ENCODE data around the gene APCDD1L.
"Not testable (repeated sequence)": the region's sequence is repeated elsewhere in the genome, so short reads cannot be mapped to it uniquely, and the experiment has no call there.

The APCDD1L gene

DNA sequence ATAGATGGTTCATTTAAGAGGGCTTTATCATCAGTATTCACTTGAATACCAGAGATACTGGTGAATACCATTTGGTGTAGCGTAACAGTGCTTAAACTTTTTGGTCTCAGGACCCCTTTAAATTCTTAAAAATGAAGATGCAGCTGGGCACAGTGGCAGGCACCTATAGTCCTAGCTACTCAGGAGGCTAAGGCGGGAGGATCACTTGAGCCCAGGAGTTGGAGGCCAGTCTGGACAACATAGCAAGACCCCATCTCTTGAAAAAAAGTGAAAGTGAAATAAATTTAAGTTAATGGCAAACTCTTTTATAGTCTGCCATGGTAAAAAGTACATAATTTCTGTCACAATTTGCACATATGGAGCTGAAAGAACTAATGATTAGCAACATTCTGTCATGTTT lies 86.8 kb downstream of the APCDD1L start:
- no peak overlapping the region for H3K4me3 ChIP-seq (ENCODE audit: low read depth, low read length)
- H3K36me3 ChIP-seq (replicated peaks), result peaks cover 5% of the 10 kb centered on the region
- in situ Hi-C loops (cut with HindIII; ENCODE audit: low pct_ligation_motif_present, low sequenced_read_pairs), result no loop called here
- H3K27me3 ChIP-seq (replicated peaks), result no peaks in the 10 kb centered on the region
- H3K27ac ChIP-seq, result no peak overlapping the region
- no peak for DNase-seq
- TF ChIP-seq, protein P1, sequence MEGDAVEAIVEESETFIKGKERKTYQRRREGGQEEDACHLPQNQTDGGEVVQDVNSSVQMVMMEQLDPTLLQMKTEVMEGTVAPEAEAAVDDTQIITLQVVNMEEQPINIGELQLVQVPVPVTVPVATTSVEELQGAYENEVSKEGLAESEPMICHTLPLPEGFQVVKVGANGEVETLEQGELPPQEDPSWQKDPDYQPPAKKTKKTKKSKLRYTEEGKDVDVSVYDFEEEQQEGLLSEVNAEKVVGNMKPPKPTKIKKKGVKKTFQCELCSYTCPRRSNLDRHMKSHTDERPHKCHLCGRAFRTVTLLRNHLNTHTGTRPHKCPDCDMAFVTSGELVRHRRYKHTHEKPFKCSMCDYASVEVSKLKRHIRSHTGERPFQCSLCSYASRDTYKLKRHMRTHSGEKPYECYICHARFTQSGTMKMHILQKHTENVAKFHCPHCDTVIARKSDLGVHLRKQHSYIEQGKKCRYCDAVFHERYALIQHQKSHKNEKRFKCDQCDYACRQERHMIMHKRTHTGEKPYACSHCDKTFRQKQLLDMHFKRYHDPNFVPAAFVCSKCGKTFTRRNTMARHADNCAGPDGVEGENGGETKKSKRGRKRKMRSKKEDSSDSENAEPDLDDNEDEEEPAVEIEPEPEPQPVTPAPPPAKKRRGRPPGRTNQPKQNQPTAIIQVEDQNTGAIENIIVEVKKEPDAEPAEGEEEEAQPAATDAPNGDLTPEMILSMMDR (IDR thresholded peaks at IDR 0.05; ENCODE audit: low read depth, low read length, missing control alignments), result no peak

DNA sequence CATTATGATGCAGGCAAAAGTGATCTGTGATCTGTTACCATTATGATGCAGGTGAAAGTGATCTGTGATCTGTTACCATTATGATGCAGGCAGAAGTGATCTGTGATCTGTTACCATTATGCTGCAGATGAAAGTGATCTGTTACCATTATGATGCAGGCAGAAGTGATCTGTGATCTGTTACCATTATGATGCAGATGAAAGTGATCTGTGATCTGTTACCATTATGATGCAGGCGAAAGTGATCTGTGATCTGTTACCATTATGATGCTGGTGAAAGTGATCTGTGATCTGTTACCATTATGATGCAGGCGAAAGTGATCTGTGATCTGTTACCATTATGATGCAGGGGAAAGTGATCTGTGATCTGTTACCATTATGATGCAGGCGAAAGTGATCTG lies 87.6 kb downstream of the APCDD1L start:
- DNase-seq; H3K36me3 ChIP-seq (replicated peaks); H3K27me3 ChIP-seq (replicated peaks); H3K27ac ChIP-seq; H3K4me3 ChIP-seq (ENCODE audit: low read depth, low read length); in situ Hi-C loops (cut with HindIII; ENCODE audit: low pct_ligation_motif_present, low sequenced_read_pairs): not testable (repeated sequence)

DNA sequence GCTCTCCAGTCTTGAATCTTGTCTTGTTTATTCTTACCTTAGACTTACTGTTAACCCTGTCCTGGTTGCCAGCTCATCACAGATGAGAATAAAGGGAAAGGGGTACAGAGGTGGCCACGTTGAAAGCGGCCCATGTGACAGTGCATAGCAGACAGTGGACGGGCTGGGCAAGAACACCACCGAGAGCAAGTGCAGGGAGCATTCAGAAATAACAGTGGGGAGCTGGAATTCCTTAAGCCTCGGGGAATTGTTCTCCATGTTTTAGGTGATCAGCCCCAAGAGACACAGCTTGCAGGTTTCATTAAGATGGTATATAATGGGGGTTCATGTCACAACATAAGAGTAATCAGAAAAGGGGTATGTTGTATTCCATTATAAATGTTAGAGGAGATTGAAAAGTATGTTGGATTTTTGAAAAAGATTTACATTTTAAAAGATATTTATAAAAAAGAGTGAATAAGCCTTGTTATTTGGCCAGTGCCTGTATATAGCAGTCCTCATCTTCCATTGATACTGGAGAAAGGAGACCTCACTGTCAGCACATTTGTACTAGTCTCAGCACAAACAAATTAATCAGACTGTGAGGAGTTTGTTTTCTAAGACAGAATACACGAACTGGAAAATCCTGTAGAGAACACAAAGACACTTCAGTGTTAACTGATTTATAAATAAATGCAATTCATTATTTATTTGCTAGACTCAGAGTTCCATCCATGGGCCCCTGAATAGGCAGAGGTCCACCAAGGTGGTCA lies 90.8 kb downstream of the APCDD1L start:
- no peaks in the 10 kb centered on the region for H3K27me3 ChIP-seq (replicated peaks)
- TF ChIP-seq, protein P1 (IDR thresholded peaks at IDR 0.05; ENCODE audit: low read depth, low read length, missing control alignments), result no peak
- no peak for DNase-seq
- H3K4me3 ChIP-seq (ENCODE audit: low read depth, low read length), result no peak overlapping the region
- in situ Hi-C loops (cut with HindIII; ENCODE audit: low pct_ligation_motif_present, low sequenced_read_pairs), result no loop called here
- no peak overlapping the region for H3K27ac ChIP-seq
- peaks cover 12% of the 10 kb centered on the region for H3K36me3 ChIP-seq (replicated peaks)

DNA sequence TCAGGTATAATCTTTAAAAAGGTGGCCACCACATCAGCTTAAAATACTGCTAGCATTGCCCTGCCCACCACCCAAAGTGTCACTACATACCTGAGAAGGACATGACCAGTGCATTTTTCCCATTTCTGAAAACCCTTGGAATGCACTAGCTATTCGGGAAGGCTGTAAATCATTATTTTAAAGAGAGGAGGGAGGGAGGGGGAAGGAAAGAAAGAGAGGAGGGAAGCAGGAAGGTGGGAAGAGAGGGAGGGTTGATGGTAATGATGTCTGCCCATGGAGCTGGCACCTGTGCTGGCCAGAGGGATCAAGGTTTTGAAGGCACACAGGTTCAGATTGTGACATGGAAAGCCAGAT lies 93.7 kb downstream of the APCDD1L start:
- Histone ChIP-seq H3K4me3 (ENCODE audit: low read depth, low read length) (no peak overlapping the region), H3K27me3 (replicated peaks) (no peaks in the 10 kb centered on the region), H3K36me3 (replicated peaks) (peaks cover 17% of the 10 kb centered on the region), H3K27ac (no peak overlapping the region)
- DNase-seq, result no peak
- in situ Hi-C loops (cut with HindIII; ENCODE audit: low pct_ligation_motif_present, low sequenced_read_pairs), result no loop called here
- TF ChIP-seq, protein P1 (IDR thresholded peaks at IDR 0.05; ENCODE audit: low read depth, low read length, missing control alignments), result no peak

DNA sequence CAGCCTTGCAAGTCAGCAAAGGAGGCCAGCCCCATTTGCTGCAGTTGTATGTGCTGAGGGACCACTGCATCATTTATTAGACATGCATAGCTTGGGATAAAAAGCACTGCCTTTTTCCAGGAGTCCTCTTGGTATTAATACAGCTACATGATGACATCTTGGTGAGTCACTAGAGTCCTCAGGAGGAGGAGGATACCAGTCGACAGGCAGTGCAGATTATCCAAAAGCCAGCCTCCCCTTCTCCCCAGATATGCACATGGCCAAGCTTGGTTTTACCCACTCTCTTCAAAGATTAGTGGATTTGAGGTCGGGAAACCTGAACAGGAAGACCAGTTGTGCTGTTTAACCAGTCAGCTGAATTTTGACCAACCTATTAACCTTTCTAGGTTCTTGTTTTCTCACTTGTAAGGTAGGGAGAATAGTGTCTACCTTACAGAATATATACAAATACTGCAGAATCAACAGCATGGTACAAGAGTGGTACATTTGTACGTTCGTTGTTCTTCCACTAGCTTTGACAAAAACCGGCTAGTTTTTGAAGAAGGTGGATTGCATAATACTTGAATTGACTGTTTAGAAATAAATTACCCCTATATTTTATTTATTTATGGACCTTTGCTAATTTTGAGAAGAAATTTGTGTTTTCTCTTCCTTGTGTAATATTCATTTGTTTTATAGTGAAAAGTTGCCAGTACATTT lies 94.3 kb downstream of the APCDD1L start:
- Histone ChIP-seq H3K36me3 (replicated peaks) (peaks cover 15% of the 10 kb centered on the region), H3K4me3 (ENCODE audit: low read depth, low read length) (no peak overlapping the region), H3K27ac (no peak overlapping the region), H3K27me3 (replicated peaks) (no peaks in the 10 kb centered on the region)
- TF ChIP-seq, protein P1 (IDR thresholded peaks at IDR 0.05; ENCODE audit: low read depth, low read length, missing control alignments), result no peak
- DNase-seq, result peak; percentile 72
- in situ Hi-C loops (cut with HindIII; ENCODE audit: low pct_ligation_motif_present, low sequenced_read_pairs), result no loop called here

DNA sequence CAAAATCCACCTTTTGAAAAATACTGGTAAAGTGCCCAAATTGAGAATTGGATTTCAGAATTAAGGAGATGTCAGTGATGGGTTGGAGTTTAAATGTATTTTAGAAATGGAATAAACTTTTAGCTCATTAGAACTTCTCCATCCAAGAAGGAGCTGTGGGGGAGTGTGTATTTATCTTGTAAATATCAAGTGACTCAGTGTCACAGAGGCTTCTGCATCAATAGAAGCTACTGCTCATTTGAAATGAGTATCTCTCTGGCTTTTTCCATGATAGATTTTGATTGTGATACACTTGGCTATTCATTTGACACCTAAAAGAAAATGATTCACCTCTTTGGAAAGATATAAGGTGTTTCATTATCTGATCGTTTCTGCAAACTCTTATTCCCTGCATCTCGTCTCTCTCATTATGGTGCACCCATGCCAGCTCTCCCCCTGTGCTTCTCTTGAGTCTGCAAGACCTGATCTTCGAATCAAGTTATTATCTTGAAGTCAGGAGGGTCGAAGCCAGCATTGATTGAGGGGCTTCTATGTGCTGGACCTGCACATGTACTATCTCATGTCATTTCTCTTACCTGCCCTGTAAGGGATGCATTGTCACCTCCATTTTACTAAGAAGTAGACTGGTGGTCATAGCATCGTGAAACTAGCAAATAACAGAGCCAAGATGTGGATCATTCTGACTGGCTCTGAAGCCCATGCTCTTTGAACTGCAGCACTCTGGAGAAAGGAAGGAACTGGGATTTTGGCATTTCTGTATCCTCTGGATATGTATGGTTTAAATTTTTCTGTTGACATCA lies 96.0 kb downstream of the APCDD1L start:
- H3K4me3 ChIP-seq (ENCODE audit: low read depth, low read length), result no peak overlapping the region
- H3K27ac ChIP-seq, result no peak overlapping the region
- peaks cover 13% of the 10 kb centered on the region for H3K36me3 ChIP-seq (replicated peaks)
- in situ Hi-C loops (cut with HindIII; ENCODE audit: low pct_ligation_motif_present, low sequenced_read_pairs), result no loop called here
- TF ChIP-seq, protein P1 (IDR thresholded peaks at IDR 0.05; ENCODE audit: low read depth, low read length, missing control alignments), result no peak
- H3K27me3 ChIP-seq (replicated peaks), result no peaks in the 10 kb centered on the region
- DNase-seq, result no peak
